ENCODE results near the gene FRMD8. TPM values are rescaled to one million over a fixed set of nuclear protein-coding genes. Genes with fewer than 3 reads are reported as not detected.

Gene FRMD8
- total and polyA plus RNA-seq, 9 of the 15 experiments (the other 6 are each of a cell fraction or from before 2014, with no cell fraction given) = 4.5 to 54.5 (median 15.8) TPM

DNA sequence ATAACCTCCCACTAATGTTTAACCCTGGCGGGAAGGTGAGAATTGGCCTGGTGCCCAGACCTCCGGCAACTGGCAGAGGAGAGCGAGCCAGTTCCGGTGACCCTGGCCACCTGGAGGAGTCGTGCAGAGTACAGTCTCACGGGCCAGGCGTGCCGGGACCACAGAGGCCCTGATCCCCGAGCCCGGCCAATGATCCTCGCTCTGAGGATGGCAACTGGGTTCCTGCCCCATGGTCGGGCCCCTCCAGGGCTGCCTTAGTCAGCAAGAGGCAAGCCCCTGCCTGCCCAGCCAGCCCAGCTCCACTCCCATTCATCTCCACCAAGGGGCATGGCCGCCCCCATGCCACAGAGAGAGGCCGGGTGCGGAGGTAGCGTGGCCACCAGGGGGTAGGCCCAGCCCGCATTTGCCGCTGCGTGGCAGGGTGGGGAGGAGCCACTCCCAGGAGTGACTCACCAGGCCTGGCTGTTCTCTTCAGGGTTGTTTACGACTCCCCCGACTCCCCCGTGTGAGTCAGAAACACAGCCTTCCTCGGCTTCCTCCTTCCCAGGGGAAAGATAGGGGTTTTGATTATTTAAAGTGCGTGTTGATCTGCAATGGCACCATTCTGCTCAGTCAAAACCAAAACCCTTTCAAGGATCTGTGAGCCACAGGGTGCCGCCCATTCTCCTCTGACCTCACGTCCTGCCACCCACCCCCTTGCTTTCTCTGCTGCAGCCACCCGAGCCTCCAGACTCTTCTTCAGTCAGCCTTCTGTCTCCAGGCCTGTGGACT is 4.2 kb upstream of the FRMD8 start, which contains the start of gene SLC25A45 (continued):
- 0 out of 2 replicates have a peak, but pooled peaks have one; percentile 6 for TF ChIP-seq FOXO4 (CRISPR knock-in tag; IDR thresholded peaks at IDR 0.05)
- TF ChIP-seq HDAC1 (IDR thresholded peaks at IDR 0.05) = peak in 1 of 2 experiments; percentile 67; a peak in 1 of 4 replicates
- no peak for TF ChIP-seq PTRF (tag; IDR thresholded peaks at IDR 0.05)
- peak; percentile 88 for TF ChIP-seq HDAC8 (tag; IDR thresholded peaks at IDR 0.05)
- TF ChIP-seq HDAC2 (IDR thresholded peaks at IDR 0.05) = peak; percentile 82
- peak; percentile 86 for TF ChIP-seq GATAD2A (IDR thresholded peaks at IDR 0.05)
- TF ChIP-seq TAF7 (tag; IDR thresholded peaks at IDR 0.05) = no peak
- TF ChIP-seq, protein P1, sequence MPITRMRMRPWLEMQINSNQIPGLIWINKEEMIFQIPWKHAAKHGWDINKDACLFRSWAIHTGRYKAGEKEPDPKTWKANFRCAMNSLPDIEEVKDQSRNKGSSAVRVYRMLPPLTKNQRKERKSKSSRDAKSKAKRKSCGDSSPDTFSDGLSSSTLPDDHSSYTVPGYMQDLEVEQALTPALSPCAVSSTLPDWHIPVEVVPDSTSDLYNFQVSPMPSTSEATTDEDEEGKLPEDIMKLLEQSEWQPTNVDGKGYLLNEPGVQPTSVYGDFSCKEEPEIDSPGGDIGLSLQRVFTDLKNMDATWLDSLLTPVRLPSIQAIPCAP (CRISPR knock-in tag; IDR thresholded peaks at IDR 0.05; ENCODE audit: borderline replicate concordance) = no peak
- TF ChIP-seq ZBTB7A (IDR thresholded peaks at IDR 0.05; ENCODE audit: borderline replicate concordance, control insufficient read depth, low read depth, low read length) = peak; percentile 40
- 0 out of 2 replicates have a peak, but pooled peaks have one; percentile 33 for TF ChIP-seq KLF13 (tag; IDR thresholded peaks at IDR 0.05; ENCODE audit: borderline replicate concordance, low read depth)
- TF ChIP-seq, protein P2, sequence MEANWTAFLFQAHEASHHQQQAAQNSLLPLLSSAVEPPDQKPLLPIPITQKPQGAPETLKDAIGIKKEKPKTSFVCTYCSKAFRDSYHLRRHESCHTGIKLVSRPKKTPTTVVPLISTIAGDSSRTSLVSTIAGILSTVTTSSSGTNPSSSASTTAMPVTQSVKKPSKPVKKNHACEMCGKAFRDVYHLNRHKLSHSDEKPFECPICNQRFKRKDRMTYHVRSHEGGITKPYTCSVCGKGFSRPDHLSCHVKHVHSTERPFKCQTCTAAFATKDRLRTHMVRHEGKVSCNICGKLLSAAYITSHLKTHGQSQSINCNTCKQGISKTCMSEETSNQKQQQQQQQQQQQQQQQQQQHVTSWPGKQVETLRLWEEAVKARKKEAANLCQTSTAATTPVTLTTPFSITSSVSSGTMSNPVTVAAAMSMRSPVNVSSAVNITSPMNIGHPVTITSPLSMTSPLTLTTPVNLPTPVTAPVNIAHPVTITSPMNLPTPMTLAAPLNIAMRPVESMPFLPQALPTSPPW (CRISPR knock-in tag; IDR thresholded peaks at IDR 0.05) = peak; percentile 91
- no peak for TF ChIP-seq ZNF143 (CRISPR knock-in tag; IDR thresholded peaks at IDR 0.05)
- no peak for TF ChIP-seq PHTF2 (CRISPR knock-in tag; IDR thresholded peaks at IDR 0.05)
- TF ChIP-seq NCOR1 (IDR thresholded peaks at IDR 0.05) = peak; percentile 69
- no peak for TF ChIP-seq TCF7 (IDR thresholded peaks at IDR 0.05; ENCODE audit: borderline replicate concordance)
- no peak for TF ChIP-seq ESRRB (CRISPR knock-in tag; IDR thresholded peaks at IDR 0.05; ENCODE audit: borderline replicate concordance)
- no peak for TF ChIP-seq POLR2H (tag; IDR thresholded peaks at IDR 0.05; ENCODE audit: low read depth)
- 0 out of 2 replicates have a peak, but pooled peaks have one; percentile 5 for TF ChIP-seq E2F5 (CRISPR knock-in tag; IDR thresholded peaks at IDR 0.05)
- peak; percentile 94 for TF ChIP-seq HMGN3 (IDR thresholded peaks at IDR 0.05; ENCODE audit: borderline replicate concordance, extremely low read depth, insufficient read length, low read depth, low read length)
- peak; percentile 94 for TF ChIP-seq DEAF1 (CRISPR knock-in tag; IDR thresholded peaks at IDR 0.05)
- TF ChIP-seq BCOR (IDR thresholded peaks at IDR 0.05) = 0 out of 2 replicates have a peak, but pooled peaks have one; percentile 31
- TF ChIP-seq OTX1 (CRISPR knock-in tag; IDR thresholded peaks at IDR 0.05) = peak; percentile 31; the same call in 1 of the 2 replicates

All from K562 (cell line).